ENCODE data around the gene GRIP1.

DNA sequence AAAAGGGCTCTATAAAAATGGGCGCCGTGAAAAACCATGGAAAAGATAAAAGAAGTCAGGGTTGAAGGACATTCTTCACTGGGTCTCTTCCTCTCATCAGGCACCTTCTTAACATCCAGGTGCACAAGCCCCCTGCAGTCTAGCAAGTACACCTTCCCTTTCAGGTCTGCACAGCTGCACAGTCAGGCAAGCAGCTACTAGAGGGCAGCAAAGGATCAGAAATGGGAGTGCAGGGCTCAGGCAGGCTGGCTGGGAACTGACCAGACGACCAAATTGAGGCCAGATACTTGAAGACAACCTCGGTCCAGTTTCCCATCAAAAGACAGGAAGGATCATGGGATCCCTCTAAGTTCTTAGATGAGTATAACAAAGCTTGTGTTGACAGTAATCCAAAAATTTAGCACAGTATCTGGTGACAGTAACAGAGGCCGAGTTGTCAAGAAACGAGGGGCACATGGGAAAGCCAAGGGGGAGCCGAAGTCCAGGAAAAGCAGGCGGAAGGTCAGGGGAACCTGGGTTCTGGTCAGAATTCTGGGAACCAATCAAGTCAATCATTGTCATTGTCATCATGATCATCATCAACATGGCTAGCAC lies 10.1 kb upstream of the GRIP1 start:
- TF ChIP-seq, protein P1, sequence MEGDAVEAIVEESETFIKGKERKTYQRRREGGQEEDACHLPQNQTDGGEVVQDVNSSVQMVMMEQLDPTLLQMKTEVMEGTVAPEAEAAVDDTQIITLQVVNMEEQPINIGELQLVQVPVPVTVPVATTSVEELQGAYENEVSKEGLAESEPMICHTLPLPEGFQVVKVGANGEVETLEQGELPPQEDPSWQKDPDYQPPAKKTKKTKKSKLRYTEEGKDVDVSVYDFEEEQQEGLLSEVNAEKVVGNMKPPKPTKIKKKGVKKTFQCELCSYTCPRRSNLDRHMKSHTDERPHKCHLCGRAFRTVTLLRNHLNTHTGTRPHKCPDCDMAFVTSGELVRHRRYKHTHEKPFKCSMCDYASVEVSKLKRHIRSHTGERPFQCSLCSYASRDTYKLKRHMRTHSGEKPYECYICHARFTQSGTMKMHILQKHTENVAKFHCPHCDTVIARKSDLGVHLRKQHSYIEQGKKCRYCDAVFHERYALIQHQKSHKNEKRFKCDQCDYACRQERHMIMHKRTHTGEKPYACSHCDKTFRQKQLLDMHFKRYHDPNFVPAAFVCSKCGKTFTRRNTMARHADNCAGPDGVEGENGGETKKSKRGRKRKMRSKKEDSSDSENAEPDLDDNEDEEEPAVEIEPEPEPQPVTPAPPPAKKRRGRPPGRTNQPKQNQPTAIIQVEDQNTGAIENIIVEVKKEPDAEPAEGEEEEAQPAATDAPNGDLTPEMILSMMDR (IDR thresholded peaks at IDR 0.05), result peak in 2 of 5 experiments; percentile 13 to 21
- no peak for TF ChIP-seq POLR2A (IDR thresholded peaks at IDR 0.05)

Data from tibial nerve (tissue), 3 donors.